Measurements from ENCODE around the gene POLR2I.
"Not testable (repeated sequence)": the region's sequence is repeated elsewhere in the genome, so short reads cannot be mapped to it uniquely, and the experiment has no call there.

The POLR2I gene

GRCh38 chr19:36131221-36131620 is 16.5 kb upstream of the POLR2I start:
- DNase-seq, result not testable (repeated sequence)

GRCh38 chr19:36128392-36128736 is 13.7 kb upstream of the POLR2I start:
- no peak for DNase-seq

DNA sequence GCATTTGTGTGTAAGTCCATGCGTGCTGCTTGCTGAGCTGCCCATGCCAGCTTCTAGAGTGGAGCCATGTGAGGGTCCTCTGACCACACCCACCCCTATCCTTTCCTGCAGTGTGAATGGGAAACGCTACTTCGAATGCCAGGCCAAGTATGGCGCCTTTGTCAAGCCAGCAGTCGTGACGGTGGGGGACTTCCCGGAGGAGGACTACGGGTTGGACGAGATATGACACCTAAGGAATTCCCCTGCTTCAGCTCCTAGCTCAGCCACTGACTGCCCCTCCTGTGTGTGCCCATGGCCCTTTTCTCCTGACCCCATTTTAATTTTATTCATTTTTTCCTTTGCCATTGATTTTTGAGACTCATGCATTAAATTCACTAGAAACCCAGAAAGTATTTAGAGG is 10.9 kb upstream of the POLR2I start:
- no peak for DNase-seq

DNA sequence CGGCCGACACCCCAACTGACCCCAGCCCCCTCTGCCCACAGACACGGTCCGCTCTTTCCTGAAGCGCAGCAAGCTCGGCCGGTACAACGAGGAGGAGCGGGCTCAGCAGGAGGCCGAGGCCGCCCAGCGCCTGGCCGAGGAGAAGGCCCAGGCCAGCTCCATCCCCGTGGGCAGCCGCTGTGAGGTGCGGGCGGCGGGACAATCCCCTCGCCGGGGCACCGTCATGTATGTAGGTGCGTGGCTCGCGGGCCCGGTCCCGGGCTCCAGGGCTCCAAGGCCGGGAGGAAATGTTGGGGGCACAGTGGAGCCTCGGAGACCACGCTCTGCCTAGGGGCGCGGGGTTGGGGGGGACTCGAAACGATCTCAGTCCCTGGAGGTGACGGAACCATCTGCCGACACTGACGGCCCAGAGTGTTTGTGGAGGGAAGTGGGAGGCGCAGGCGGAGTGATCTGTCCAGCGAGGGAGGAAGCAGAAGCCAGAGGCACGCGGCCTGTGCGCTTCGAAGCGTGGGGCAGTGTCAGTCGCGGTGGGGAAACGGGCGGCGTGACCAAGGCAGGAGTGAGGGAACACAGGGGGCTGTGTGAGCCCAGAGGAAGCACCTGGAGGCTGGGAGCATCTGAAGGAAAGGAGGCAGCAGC is 6.9 kb upstream of the POLR2I start:
- no peak for DNase-seq

DNA sequence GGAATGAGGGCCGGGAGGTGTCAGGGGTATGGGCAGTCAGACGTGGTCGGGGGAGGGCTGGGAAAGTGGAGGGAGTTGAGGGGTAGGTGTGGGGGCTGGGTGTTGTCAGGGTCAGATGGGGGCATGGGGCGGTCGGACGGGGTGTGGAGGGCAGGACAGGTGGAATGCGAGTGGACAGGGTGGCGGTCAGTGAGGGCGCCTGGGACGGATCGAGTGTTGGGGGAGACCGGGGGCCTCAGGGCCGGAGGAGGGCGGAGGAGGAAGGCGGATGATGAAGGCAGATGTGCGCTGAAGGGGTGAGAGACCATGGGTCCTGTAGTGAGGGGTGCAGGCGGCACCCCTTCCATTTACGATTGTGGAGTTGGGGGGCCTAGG is 6.3 kb upstream of the POLR2I start:
- DNase-seq, result no peak

- no peak for DNase-seq
These were observed 5.7 kb upstream of the POLR2I start for GRCh38 chr19:36120092-36120983.

- no peak for DNase-seq
These were observed 1.6 kb upstream of the POLR2I start for GRCh38 chr19:36116344-36116637.

GRCh38 chr19:36115453-36116343 is 1.0 kb upstream of the POLR2I start, which contains the start of gene TBCB:
Gene TBCB, plus strand, starts transcription at chr19:36115468. Its CDS starts 93 bp downstream, at chr19:36115561.
- DNase-seq, result peak; percentile 90 to 92

- DNase-seq, result peak in 1 of 2 experiments; percentile 11
These were observed 568 bp downstream of the POLR2I start for GRCh38 chr19:36113894-36114720.

- DNase-seq, result no peak
These were observed 1.2 kb downstream of the POLR2I start for GRCh38 chr19:36113425-36113824.

DNA sequence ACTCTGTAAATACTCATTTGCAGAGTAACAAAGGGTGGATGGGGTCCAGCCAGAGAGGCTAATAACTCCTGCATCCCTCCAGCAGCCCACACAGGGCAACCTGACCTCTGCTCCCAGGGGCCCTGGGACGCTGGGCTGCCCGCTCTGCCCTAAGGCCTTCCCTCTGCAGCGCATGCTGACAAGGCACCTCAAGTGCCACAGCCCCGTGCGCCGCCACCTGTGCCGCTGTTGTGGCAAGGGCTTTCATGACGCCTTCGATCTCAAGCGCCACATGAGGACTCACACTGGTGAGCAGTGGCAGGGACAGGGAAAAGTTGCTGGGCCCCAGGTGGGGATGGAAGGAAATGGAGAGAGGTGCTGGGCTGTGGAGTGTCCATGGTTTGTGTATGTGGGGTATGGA is 2.0 kb downstream of the POLR2I start:
- DNase-seq, result no peak

DNA sequence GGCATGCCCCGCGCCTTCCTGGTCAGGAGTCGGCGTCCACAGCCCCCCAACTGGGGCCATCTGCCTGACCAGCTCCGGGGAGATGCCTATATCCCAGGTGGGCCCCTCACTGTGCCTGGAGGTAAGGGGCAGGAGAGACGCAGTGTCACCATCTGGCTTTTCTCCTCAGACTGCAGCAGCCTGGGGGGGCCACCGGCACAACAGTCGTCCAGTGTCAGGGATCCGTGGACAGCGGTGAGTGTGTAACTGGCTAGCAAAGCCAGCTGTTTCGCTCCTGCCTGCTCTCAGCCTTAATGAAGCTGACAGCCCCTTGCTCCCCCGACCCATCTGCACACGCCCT is 3.5 kb downstream of the POLR2I start:
- no peak for DNase-seq

GRCh38 chr19:36110487-36111199 is 4.0 kb downstream of the POLR2I start, which contains the start of gene OVOL3:
Gene OVOL3, plus strand, starts transcription at chr19:36111143. Its CDS starts 60 bp downstream, at chr19:36111203.
- DNase-seq, result no peak

- DNase-seq, result no peak
These were observed 6.0 kb downstream of the POLR2I start for GRCh38 chr19:36108684-36109083.

- no peak for DNase-seq
These were observed 7.7 kb downstream of the POLR2I start for GRCh38 chr19:36106991-36107390.

GRCh38 chr19:36106441-36106840 is 8.2 kb downstream of the POLR2I start:
- no peak for DNase-seq

DNA sequence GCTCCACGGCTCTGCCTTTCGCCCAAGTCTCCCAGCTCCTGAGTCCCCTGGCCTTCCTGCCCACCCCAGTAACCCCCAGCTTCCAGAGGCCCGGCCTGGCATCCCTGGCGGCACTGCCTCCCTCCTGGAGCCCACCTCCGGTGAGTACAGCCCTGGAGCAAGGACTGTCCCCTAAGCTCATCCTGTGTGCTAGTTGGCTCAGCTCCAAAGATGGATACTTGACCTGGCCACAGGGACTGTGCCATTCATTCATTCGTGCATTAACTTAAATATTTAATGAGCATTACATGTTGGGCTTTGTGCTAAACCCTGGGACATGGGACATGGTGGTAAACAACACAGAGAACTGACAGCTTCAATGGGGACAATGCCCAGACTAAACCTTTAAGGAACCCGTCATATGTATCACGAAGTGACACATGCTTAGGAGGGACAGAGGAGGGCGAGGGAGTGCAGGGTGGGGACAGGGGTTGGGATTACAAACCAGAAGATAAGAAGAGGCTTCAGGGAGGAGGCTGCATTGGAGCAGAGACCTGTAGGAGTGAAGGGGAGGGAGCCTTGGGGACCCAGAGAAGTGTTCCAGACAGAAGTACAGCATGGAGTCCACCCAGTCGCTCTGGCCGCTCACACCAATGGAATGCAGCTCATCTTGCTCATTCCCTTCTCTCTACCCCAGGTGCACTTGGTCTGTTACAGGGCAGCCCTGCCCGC is 10.7 kb downstream of the POLR2I start:
- DNase-seq, result no peak

DNA sequence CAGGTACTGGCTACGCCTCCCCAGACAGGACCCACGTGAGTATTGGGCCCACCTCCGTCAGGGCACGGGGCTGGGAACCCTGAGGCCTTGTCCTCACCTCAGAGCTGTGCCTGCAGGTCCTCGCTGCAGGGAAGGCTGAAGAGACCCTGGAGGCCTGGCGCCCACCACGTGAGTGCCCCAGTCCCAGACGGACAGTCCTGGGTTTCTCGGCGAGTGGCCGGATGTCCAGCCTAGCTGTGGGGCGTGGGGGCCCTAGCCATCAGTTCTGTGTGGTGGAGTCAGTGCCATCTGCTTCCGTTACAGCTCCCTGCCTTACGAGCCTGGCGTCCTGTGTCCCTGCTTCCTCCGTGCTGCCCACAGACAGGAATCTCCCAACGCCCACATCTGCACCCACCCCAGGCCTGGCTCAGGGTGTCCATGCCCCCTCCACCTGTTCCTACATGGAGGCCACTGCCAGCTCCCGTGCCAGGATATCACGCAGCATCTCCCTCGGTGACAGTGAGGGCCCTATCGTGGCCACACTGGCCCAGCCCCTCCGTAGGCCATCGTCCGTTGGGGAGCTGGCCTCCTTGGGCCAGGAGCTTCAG is 11.5 kb downstream of the POLR2I start:
- DNase-seq, result no peak

GRCh38 chr19:36101550-36102327 is 12.9 kb downstream of the POLR2I start:
- DNase-seq, result no peak

DNA sequence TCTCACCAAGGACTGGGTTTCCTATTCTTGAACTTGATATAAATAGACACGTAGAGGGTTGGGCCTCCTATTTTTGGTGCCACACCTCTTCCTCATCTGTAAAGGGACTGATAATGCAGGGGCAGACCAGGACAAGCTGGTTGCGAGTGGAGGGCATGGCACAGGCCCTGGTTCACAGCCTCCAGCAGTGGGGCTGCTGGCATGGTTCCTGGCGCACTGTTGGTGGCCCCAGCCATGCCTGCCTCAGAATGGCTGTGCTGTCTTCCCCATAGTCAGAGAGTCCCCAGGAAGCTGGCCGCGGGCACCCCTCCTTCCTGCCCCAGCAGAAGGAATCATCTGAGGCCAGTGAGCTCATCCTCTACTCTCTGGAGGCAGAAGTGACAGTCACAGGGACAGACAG is 14.2 kb downstream of the POLR2I start:
- DNase-seq, result no peak

All from activated CD4-positive, alpha-beta T cell treated with anti-CD3 and anti-CD28 coated beads, Interleukin-2, amount 50 U/mL, for 4 hours (primary cell).